ENCODE results near the gene RIC3. TPM values are rescaled to one million over a fixed set of nuclear protein-coding genes. Genes with fewer than 3 reads are reported as not detected.

Gene RIC3
- polyA plus RNA-seq, 4 donors, result 0.45 to 3.7 (median 1.8) TPM

- Histone ChIP-seq H3K27me3 (ENCODE audit: control insufficient read depth in 3 of 3, insufficient read depth in 3 of 3, low read length in 3 of 3) (no peaks in the 10 kb centered on the region), H3K27ac (ENCODE audit: low read depth in 1 of 3, low read length in 2 of 3) (no peak overlapping the region), H3K36me3 (ENCODE audit: control insufficient read depth in 3 of 3, insufficient read depth in 2 of 3, low read depth in 1 of 3, low read length in 3 of 3) (peaks cover 0 to 61% (median 2%) of the 10 kb centered on the region in 3 donors), H3K4me3 (ENCODE audit: low read depth in 1 of 3, low read length in 3 of 3) (no peak overlapping the region), H3K9me3 (ENCODE audit: control insufficient read depth in 2 of 2, insufficient read depth in 1 of 2, low read depth in 1 of 2, low read length in 1 of 2) (no peaks in the 10 kb centered on the region), H3K4me1 (ENCODE audit: control insufficient read depth in 3 of 3, insufficient read depth in 2 of 3, low read depth in 1 of 3, low read length in 2 of 3) (peaks cover 0 to 6% (median under 1%) of the 10 kb centered on the region in 3 donors)
- FAIRE-seq (no peak), DNase-seq (peak; percentile 78 to 82)
- WGBS, 3 donors, result 37 to 47% (median 41%) methylated on average over 3 of the region's 3 CpGs
These were observed 69.4 kb downstream of the RIC3 start for GRCh38 chr11:8099291-8099899.

GRCh38 chr11:8098879-8099278, 69.9 kb downstream of the RIC3 start:
- H3K36me3 ChIP-seq (ENCODE audit: control insufficient read depth in 3 of 3, insufficient read depth in 2 of 3, low read depth in 1 of 3, low read length in 3 of 3), result peaks cover 0 to 64% (median 2%) of the 10 kb centered on the region in 3 donors
- H3K27ac ChIP-seq (ENCODE audit: low read depth in 1 of 3, low read length in 2 of 3), result no peak overlapping the region
- H3K9me3 ChIP-seq (ENCODE audit: control insufficient read depth in 2 of 2, insufficient read depth in 1 of 2, low read depth in 1 of 2, low read length in 1 of 2), result no peaks in the 10 kb centered on the region
- H3K4me3 ChIP-seq (ENCODE audit: low read depth in 1 of 3, low read length in 3 of 3), result no peak overlapping the region
- 78 to 80% (median 79%) methylated on average over 6 of the region's 6 CpGs for WGBS, 3 donors
- no peaks in the 10 kb centered on the region for H3K27me3 ChIP-seq (ENCODE audit: control insufficient read depth in 3 of 3, insufficient read depth in 3 of 3, low read length in 3 of 3)
- no peak for FAIRE-seq
- H3K4me1 ChIP-seq (ENCODE audit: control insufficient read depth in 3 of 3, insufficient read depth in 2 of 3, low read depth in 1 of 3, low read length in 2 of 3), result peaks cover 0 to 11% (median 3%) of the 10 kb centered on the region in 3 donors
- no peak for DNase-seq

- peaks cover 0 to 16% (median 3%) of the 10 kb centered on the region in 3 donors for H3K4me1 ChIP-seq (ENCODE audit: control insufficient read depth in 3 of 3, insufficient read depth in 2 of 3, low read depth in 1 of 3, low read length in 2 of 3)
- 57 to 75% (median 64%) methylated on average over 4 of the region's 4 CpGs for WGBS, 3 donors
- DNase-seq (no peak), FAIRE-seq (no peak)
- no peaks in the 10 kb centered on the region for H3K9me3 ChIP-seq (ENCODE audit: control insufficient read depth in 2 of 2, insufficient read depth in 1 of 2, low read depth in 1 of 2, low read length in 1 of 2)
- no peak overlapping the region for H3K27ac ChIP-seq (ENCODE audit: low read depth in 1 of 3, low read length in 2 of 3)
- no peak overlapping the region for H3K4me3 ChIP-seq (ENCODE audit: low read depth in 1 of 3, low read length in 3 of 3)
- peaks cover 0 to 62% (median 2%) of the 10 kb centered on the region in 3 donors for H3K36me3 ChIP-seq (ENCODE audit: control insufficient read depth in 3 of 3, insufficient read depth in 2 of 3, low read depth in 1 of 3, low read length in 3 of 3)
- no peaks in the 10 kb centered on the region for H3K27me3 ChIP-seq (ENCODE audit: control insufficient read depth in 3 of 3, insufficient read depth in 3 of 3, low read length in 3 of 3)
These were observed 70.5 kb downstream of the RIC3 start for GRCh38 chr11:8098361-8098760.

- no peak for FAIRE-seq
These were observed 70.9 kb downstream of the RIC3 start for GRCh38 chr11:8097926-8098325.

GRCh38 chr11:8097468-8097867, 71.4 kb downstream of the RIC3 start:
- Histone ChIP-seq H3K27me3 (ENCODE audit: control insufficient read depth in 3 of 3, insufficient read depth in 3 of 3, low read length in 3 of 3) (no peaks in the 10 kb centered on the region), H3K9me3 (ENCODE audit: control insufficient read depth in 2 of 2, insufficient read depth in 1 of 2, low read depth in 1 of 2, low read length in 1 of 2) (peaks cover 0 to 1% of the 10 kb centered on the region in 2 donors), H3K36me3 (ENCODE audit: control insufficient read depth in 3 of 3, insufficient read depth in 2 of 3, low read depth in 1 of 3, low read length in 3 of 3) (peaks cover 0 to 65% (median 2%) of the 10 kb centered on the region in 3 donors), H3K27ac (ENCODE audit: low read depth in 1 of 3, low read length in 2 of 3) (no peak overlapping the region), H3K4me1 (ENCODE audit: control insufficient read depth in 3 of 3, insufficient read depth in 2 of 3, low read depth in 1 of 3, low read length in 2 of 3) (peaks cover 0 to 25% (median 5%) of the 10 kb centered on the region in 3 donors), H3K4me3 (ENCODE audit: low read depth in 1 of 3, low read length in 3 of 3) (no peak overlapping the region)
- 90 to 91% (median 91%) methylated on average over 9 of the region's 9 CpGs for WGBS, 3 donors
- DNase-seq (no peak), FAIRE-seq (no peak)

More at GRCh38 chr11:8097926-8098325, 70.9 kb downstream of the RIC3 start:
- H3K4me3 ChIP-seq (ENCODE audit: low read depth in 1 of 3, low read length in 3 of 3), result no peak overlapping the region
- WGBS, 3 donors, result 54 to 92% (median 78%) methylated on average over 2 of the region's 2 CpGs
- no peak overlapping the region for H3K27ac ChIP-seq (ENCODE audit: low read depth in 1 of 3, low read length in 2 of 3)
- H3K27me3 ChIP-seq (ENCODE audit: control insufficient read depth in 3 of 3, insufficient read depth in 3 of 3, low read length in 3 of 3), result no peaks in the 10 kb centered on the region
- H3K4me1 ChIP-seq (ENCODE audit: control insufficient read depth in 3 of 3, insufficient read depth in 2 of 3, low read depth in 1 of 3, low read length in 2 of 3), result peaks cover 0 to 20% (median 5%) of the 10 kb centered on the region in 3 donors
- peaks cover 0 to 65% (median 2%) of the 10 kb centered on the region in 3 donors for H3K36me3 ChIP-seq (ENCODE audit: control insufficient read depth in 3 of 3, insufficient read depth in 2 of 3, low read depth in 1 of 3, low read length in 3 of 3)
- H3K9me3 ChIP-seq (ENCODE audit: control insufficient read depth in 2 of 2, insufficient read depth in 1 of 2, low read depth in 1 of 2, low read length in 1 of 2), result no peaks in the 10 kb centered on the region
- DNase-seq, result no peak

GRCh38 chr11:8097062-8097461, 71.8 kb downstream of the RIC3 start:
- Histone ChIP-seq H3K4me3 (ENCODE audit: low read depth in 1 of 3, low read length in 3 of 3) (no peak overlapping the region), H3K36me3 (ENCODE audit: control insufficient read depth in 3 of 3, insufficient read depth in 2 of 3, low read depth in 1 of 3, low read length in 3 of 3) (peaks cover 0 to 63% (median 2%) of the 10 kb centered on the region in 3 donors), H3K27ac (ENCODE audit: low read depth in 1 of 3, low read length in 2 of 3) (no peak overlapping the region), H3K9me3 (ENCODE audit: control insufficient read depth in 2 of 2, insufficient read depth in 1 of 2, low read depth in 1 of 2, low read length in 1 of 2) (peaks cover 0 to 5% of the 10 kb centered on the region in 2 donors), H3K4me1 (ENCODE audit: control insufficient read depth in 3 of 3, insufficient read depth in 2 of 3, low read depth in 1 of 3, low read length in 2 of 3) (peaks cover 0 to 25% (median 5%) of the 10 kb centered on the region in 3 donors), H3K27me3 (ENCODE audit: control insufficient read depth in 3 of 3, insufficient read depth in 3 of 3, low read length in 3 of 3) (no peaks in the 10 kb centered on the region)
- FAIRE-seq (no peak), DNase-seq (no peak)
- 87 to 94% (median 91%) methylated on average over 8 of the region's 8 CpGs for WGBS, 3 donors

GRCh38 chr11:8096575-8096974, 72.2 kb downstream of the RIC3 start:
- no peak for FAIRE-seq
- Histone ChIP-seq H3K4me3 (ENCODE audit: low read depth in 1 of 3, low read length in 3 of 3) (no peak overlapping the region), H3K36me3 (ENCODE audit: control insufficient read depth in 3 of 3, insufficient read depth in 2 of 3, low read depth in 1 of 3, low read length in 3 of 3) (peaks cover 0 to 59% (median 0%) of the 10 kb centered on the region in 3 donors), H3K4me1 (ENCODE audit: control insufficient read depth in 3 of 3, insufficient read depth in 2 of 3, low read depth in 1 of 3, low read length in 2 of 3) (peaks cover 0 to 25% (median 5%) of the 10 kb centered on the region in 3 donors), H3K9me3 (ENCODE audit: control insufficient read depth in 2 of 2, insufficient read depth in 1 of 2, low read depth in 1 of 2, low read length in 1 of 2) (peaks cover 0 to 7% of the 10 kb centered on the region in 2 donors), H3K27me3 (ENCODE audit: control insufficient read depth in 3 of 3, insufficient read depth in 3 of 3, low read length in 3 of 3) (no peaks in the 10 kb centered on the region), H3K27ac (ENCODE audit: low read depth in 1 of 3, low read length in 2 of 3) (no peak overlapping the region)
- 70 to 72% (median 71%) methylated on average over 6 of the region's 6 CpGs for WGBS, 3 donors
- DNase-seq, result no peak

GRCh38 chr11:8095806-8096522, 72.9 kb downstream of the RIC3 start:
- DNase-seq (no peak), FAIRE-seq (no peak)
- H3K4me1 ChIP-seq (ENCODE audit: control insufficient read depth in 3 of 3, insufficient read depth in 2 of 3, low read depth in 1 of 3, low read length in 2 of 3), result peaks cover 0 to 25% (median 5%) of the 10 kb centered on the region in 3 donors
- no peaks in the 10 kb centered on the region for H3K27me3 ChIP-seq (ENCODE audit: control insufficient read depth in 3 of 3, insufficient read depth in 3 of 3, low read length in 3 of 3)
- H3K27ac ChIP-seq (ENCODE audit: low read depth in 1 of 3, low read length in 2 of 3), result no peak overlapping the region
- no peak overlapping the region for H3K4me3 ChIP-seq (ENCODE audit: low read depth in 1 of 3, low read length in 3 of 3)
- peaks cover 0 to 7% of the 10 kb centered on the region in 2 donors for H3K9me3 ChIP-seq (ENCODE audit: control insufficient read depth in 2 of 2, insufficient read depth in 1 of 2, low read depth in 1 of 2, low read length in 1 of 2)
- peaks cover 0 to 55% (median 0%) of the 10 kb centered on the region in 3 donors for H3K36me3 ChIP-seq (ENCODE audit: control insufficient read depth in 3 of 3, insufficient read depth in 2 of 3, low read depth in 1 of 3, low read length in 3 of 3)
- WGBS, 3 donors, result 79 to 82% (median 80%) methylated on average over 5 of the region's 5 CpGs
